Measurements from ENCODE around the gene NFATC1. TPM values are rescaled to one million over a fixed set of nuclear protein-coding genes. Genes with fewer than 3 reads are reported as not detected.

Gene NFATC1
- total RNA-seq, 4 donors from 2014 or later: 0.79 to 4.8 (median 2.6) TPM

GRCh38 chr18:79428287-79428686, 32.6 kb downstream of the NFATC1 start:
- Histone ChIP-seq H3K4me1 (peaks cover 0 to 14% (median 2%) of the 10 kb centered on the region in 3 donors), H3K27me3 (no peaks in the 10 kb centered on the region), H3K36me3 (no peaks in the 10 kb centered on the region), H3K9me3 (no peaks in the 10 kb centered on the region), H3K27ac (no peak overlapping the region), H3K4me3 (no peak overlapping the region)
- intact Hi-C loops (cut with DNase I): no loop called here
- no peak for DNase-seq
- TF ChIP-seq POLR2A (IDR thresholded peaks at IDR 0.05): no peak
- no peak for TF ChIP-seq CTCF (IDR thresholded peaks at IDR 0.05)
- 86 to 95% methylated on average over 5 to 10 of the region's 10 CpGs for WGBS, 2 donors

GRCh38 chr18:79429381-79429780, 33.7 kb downstream of the NFATC1 start:
- 93 to 95% methylated on average over 9 to 14 of the region's 14 CpGs for WGBS, 2 donors
- intact Hi-C loops (cut with DNase I): no loop called here

GRCh38 chr18:79429785-79430281, 34.1 kb downstream of the NFATC1 start:
- DNase-seq: no peak
- intact Hi-C loops (cut with DNase I): no loop called here
- H3K4me3 ChIP-seq: no peak overlapping the region
- H3K4me1 ChIP-seq: peaks cover 0 to 7% (median 0%) of the 10 kb centered on the region in 3 donors
- H3K27me3 ChIP-seq: no peaks in the 10 kb centered on the region
- 83 to 84% methylated on average over 26 to 27 of the region's 27 CpGs for WGBS, 2 donors
- H3K36me3 ChIP-seq: peaks cover 0 to 15% (median 0%) of the 10 kb centered on the region in 3 donors
- no peak for TF ChIP-seq POLR2A (IDR thresholded peaks at IDR 0.05)
- no peak for TF ChIP-seq CTCF (IDR thresholded peaks at IDR 0.05)
- H3K27ac ChIP-seq: no peak overlapping the region
- H3K9me3 ChIP-seq: no peaks in the 10 kb centered on the region

More at GRCh38 chr18:79429381-79429780, 33.7 kb downstream of the NFATC1 start:
- TF ChIP-seq CTCF (IDR thresholded peaks at IDR 0.05): no peak
- TF ChIP-seq POLR2A (IDR thresholded peaks at IDR 0.05): no peak
- peaks cover 0 to 11% (median 0%) of the 10 kb centered on the region in 3 donors for H3K36me3 ChIP-seq
- H3K27me3 ChIP-seq: no peaks in the 10 kb centered on the region
- no peak overlapping the region for H3K4me3 ChIP-seq
- no peak overlapping the region for H3K27ac ChIP-seq
- no peak for DNase-seq
- peaks cover 0 to 7% (median 0%) of the 10 kb centered on the region in 3 donors for H3K4me1 ChIP-seq
- H3K9me3 ChIP-seq: no peaks in the 10 kb centered on the region

- Histone ChIP-seq H3K4me1 (no peaks in the 10 kb centered on the region), H3K36me3 (peaks cover 0 to 15% (median 0%) of the 10 kb centered on the region in 3 donors), H3K27ac (no peak overlapping the region), H3K4me3 (no peak overlapping the region), H3K27me3 (no peaks in the 10 kb centered on the region), H3K9me3 (no peaks in the 10 kb centered on the region)
- 92 to 95% methylated on average over 11 to 19 of the region's 33 CpGs for WGBS, 2 donors
- no peak for DNase-seq
- TF ChIP-seq POLR2A (IDR thresholded peaks at IDR 0.05) (no peak), CTCF (IDR thresholded peaks at IDR 0.05) (no peak)
- intact Hi-C loops (cut with DNase I): no loop called here
Observed at GRCh38 chr18:79432376-79433120, 36.8 kb downstream of the NFATC1 start.

- WGBS, 2 donors: 94% methylated on average over 3 to 11 of the region's 27 CpGs
Observed at GRCh38 chr18:79433431-79433830, 37.7 kb downstream of the NFATC1 start.

More at GRCh38 chr18:79433431-79433830, 37.7 kb downstream of the NFATC1 start:
- no peaks in the 10 kb centered on the region for H3K9me3 ChIP-seq
- intact Hi-C loops (cut with DNase I): no loop called here
- H3K36me3 ChIP-seq: peaks cover 0 to 15% (median 0%) of the 10 kb centered on the region in 3 donors
- H3K27ac ChIP-seq: no peak overlapping the region
- H3K4me3 ChIP-seq: no peak overlapping the region
- no peaks in the 10 kb centered on the region for H3K27me3 ChIP-seq
- no peaks in the 10 kb centered on the region for H3K4me1 ChIP-seq
- DNase-seq: no peak
- TF ChIP-seq POLR2A (IDR thresholded peaks at IDR 0.05) (no peak), CTCF (IDR thresholded peaks at IDR 0.05) (no peak)

Data from esophagus squamous epithelium (tissue), 5 donors.